ENCODE measurements around the gene PNPLA2.

Gene PNPLA2

DNA sequence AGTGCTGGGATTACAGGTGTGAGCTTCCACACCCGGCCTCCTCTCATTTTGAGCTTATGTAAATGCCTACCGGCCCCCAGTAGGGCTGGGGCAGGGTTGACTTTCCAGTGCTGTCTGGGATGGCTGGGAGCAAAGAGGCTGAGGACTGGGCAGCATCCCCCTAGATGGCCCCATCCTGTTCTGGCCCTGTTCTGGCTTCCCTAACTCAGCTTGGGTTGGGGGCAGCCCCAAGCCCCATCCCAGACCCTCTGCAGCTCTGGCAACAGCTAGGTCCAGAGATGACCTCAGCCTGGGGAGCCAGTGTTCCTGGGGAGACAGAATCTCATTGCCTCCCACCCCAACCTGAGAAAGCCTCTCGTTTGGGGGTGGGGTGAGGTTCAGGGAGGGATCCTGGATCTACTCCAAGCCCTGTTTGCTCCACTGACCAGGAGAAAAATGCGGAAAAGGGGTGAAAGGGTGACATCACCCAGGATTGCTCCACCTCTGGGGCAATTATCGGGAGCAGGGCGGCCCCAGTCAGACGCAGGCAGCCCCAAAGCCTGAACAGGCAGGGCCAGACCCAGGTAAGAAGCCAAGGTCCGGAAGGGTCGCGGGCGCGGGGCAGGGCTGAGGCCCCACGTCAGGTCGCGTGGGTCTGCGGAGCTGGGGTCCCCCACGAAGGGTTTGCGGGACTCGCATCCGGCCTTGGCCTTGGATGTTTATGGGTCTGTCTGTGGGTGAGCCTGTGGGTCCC, at the start of gene PNPLA2:
TSS of gene PNPLA2 (plus strand) at position 519 of the 733 bp plus-strand sequence. CDS start 805 bp downstream, outside the sequence.
- DNase-seq (ENCODE audit: insufficient read length, low spot score) (no peak), FAIRE-seq (no peak)
- TF ChIP-seq POLR2A (IDR thresholded peaks at IDR 0.05; ENCODE audit: low read depth, low read length), result no peak

DNA sequence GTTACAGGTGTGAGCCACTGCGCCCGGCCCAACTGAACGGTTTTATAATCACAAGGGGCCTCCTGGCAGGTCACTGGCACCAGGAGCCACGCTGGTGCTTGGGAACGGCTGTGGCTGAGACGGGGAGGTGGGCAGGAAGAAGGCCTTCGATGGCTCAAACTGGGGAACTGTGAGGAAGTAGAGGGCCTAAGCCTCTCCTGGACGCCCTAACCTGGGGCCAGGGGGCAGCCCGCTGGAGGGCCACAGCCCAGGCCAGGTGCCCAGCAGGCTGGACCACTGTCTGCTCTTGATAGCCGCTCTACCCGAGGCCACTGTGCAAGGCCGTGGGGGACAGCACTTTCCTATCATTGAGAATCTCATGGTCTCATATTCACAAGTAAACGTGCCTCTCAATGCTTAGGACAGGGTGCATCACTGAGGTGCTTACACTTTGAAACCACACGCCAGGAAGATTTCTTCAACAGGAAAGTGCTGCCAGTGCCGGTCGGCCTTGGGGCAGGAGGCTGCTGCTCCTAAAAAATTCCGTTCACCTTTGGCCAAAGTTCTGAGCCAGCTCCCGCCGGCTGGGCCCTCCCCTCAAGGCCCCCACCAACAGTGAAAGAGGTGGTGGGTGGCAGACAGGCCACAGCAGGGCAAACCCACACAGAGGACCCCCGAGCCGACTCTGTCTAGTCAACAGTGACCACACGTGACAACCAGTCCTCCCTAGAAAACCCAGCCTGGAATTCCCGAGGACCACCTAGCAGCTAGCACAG, 48.6 kb upstream of the PNPLA2 start:
- FAIRE-seq (no peak), DNase-seq (ENCODE audit: insufficient read length, low spot score) (no peak)
- TF ChIP-seq POLR2A (IDR thresholded peaks at IDR 0.05; ENCODE audit: low read depth, low read length), result no peak

GRCh38 chr11:770642-771616, 47.8 kb upstream of the PNPLA2 start:
- no peak for DNase-seq (ENCODE audit: insufficient read length, low spot score)
- FAIRE-seq, result no peak
- no peak for TF ChIP-seq POLR2A (IDR thresholded peaks at IDR 0.05; ENCODE audit: low read depth, low read length)

DNA sequence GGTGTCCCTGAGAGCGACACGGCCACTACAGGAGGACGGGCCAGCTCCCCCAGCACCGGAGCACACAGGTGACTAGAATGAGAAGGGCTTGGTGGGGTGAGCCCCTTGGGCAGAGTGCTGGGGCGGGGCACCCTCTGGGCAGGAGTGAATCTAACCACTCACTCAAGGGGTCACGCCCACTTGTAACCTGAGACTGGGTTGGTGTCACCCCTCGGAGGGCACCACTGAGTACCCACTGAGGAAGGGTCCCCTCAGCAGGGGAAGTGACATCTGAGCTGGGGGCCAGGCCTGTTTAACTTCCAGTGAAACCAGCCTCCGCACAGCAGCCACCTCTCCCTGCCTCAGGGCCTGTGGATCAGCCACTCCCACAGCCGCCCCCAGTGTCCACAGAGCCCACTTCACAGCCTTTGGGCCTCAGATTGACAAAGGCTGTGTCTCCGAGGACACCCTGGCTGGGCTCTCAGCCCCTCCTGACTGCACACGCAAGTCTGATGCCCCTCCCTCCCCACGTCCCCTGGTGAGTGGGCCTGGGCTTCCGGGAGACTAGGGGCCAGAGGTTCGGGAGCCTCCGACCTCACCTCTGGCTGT, 47.0 kb upstream of the PNPLA2 start:
- no peak for TF ChIP-seq POLR2A (IDR thresholded peaks at IDR 0.05; ENCODE audit: low read depth, low read length)
- no peak for DNase-seq (ENCODE audit: insufficient read length, low spot score)
- no peak for FAIRE-seq

- FAIRE-seq (no peak), DNase-seq (ENCODE audit: insufficient read length, low spot score) (no peak)
- no peak for TF ChIP-seq POLR2A (IDR thresholded peaks at IDR 0.05; ENCODE audit: low read depth, low read length)
Measured at GRCh38 chr11:772429-773390, 46.0 kb upstream of the PNPLA2 start.

- FAIRE-seq (no peak), DNase-seq (ENCODE audit: insufficient read length, low spot score) (no peak)
- TF ChIP-seq POLR2A (IDR thresholded peaks at IDR 0.05; ENCODE audit: low read depth, low read length), result no peak
Measured at GRCh38 chr11:773425-773824, 45.3 kb upstream of the PNPLA2 start.

DNA sequence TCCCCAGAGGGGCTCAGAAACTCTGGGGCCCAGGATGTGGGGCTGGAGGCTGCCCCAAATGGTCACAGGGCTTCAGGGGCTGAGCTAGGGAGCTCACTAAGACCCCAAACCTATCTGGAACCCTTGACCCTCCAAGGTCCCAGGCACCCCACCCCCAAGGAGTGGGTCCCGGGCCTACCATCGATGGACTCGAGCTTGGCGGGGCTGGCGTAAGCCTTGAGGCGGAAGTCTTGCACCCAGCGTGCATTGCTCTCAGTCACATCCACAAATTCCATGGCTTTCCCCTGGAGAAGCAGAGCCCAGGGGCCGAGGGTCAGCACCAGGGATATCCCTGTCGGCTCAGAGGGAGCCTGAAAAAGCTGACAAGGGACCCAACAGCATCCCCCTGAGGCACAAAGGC, 44.9 kb upstream of the PNPLA2 start:
- DNase-seq (ENCODE audit: insufficient read length, low spot score) (no peak), FAIRE-seq (no peak)
- no peak for TF ChIP-seq POLR2A (IDR thresholded peaks at IDR 0.05; ENCODE audit: low read depth, low read length)

- DNase-seq (ENCODE audit: insufficient read length, low spot score) (no peak), FAIRE-seq (no peak)
- no peak for TF ChIP-seq POLR2A (IDR thresholded peaks at IDR 0.05; ENCODE audit: low read depth, low read length)
Measured at GRCh38 chr11:774873-775592, 43.7 kb upstream of the PNPLA2 start.

DNA sequence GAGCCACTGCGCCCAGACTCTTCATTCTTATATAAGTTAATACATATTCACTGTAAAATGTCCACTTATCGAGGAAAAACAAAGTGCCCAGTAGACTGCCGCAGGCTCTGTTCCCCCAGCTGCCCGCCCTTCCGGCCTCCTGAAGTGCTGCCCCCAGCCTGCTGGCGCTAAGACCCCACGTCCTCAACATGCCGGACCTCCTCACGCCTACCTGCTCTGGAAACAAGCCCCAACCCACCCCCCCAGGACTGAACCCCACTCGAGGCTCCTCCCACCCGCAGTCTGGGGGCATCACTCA, 42.5 kb upstream of the PNPLA2 start:
- no peak for FAIRE-seq

DNA sequence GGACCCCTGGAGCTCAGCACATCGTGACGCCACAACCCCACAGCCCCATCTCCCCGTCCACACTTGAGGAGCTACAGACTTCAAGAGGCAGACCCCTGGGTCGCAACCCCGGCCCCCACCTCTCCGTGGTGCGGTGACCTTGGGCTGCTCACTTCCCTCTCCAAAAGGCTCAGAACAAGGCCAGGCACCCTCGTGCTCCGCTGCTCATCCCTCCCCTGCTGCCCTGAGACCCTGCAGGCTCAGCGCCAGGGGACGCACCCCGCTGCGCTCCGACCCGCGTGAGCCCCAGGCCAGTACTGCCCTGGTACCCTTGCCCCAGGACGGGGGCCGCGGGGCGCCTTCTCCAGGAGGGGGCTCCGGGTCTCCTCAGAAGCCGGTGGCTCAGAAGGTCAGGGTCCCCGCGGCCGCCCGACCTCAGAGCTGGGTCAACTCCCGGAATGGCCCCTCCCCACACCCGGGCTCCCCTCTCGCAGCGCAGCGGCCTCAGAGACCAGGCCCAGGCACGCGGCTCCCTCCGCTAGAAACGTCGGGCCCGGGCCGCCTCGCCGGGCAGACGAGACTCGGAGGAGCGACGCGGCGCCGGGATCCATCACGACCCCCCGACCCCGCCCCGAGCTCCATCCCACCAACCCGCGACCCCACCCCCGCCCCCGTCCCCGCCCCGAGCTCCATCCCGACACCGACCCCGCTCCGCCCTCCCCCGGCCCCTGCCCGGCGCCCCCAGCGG, 42.0 kb upstream of the PNPLA2 start:
- no peak for DNase-seq (ENCODE audit: insufficient read length, low spot score)
- FAIRE-seq, result no peak
- no peak for TF ChIP-seq POLR2A (IDR thresholded peaks at IDR 0.05; ENCODE audit: low read depth, low read length)

More for the DNA sequence above, 42.5 kb upstream of the PNPLA2 start:
- TF ChIP-seq POLR2A (IDR thresholded peaks at IDR 0.05; ENCODE audit: low read depth, low read length), result no peak
- DNase-seq (ENCODE audit: insufficient read length, low spot score), result no peak
